Sigmoid colon (tissue), 7 donors: ENCODE results near the gene IQSEC3. TPM values are rescaled to one million over a fixed set of nuclear protein-coding genes. Genes with fewer than 3 reads are reported as not detected.

ENCODE experiments used
- DNase-seq: peaks from one replicate; pipeline ENCODE4 v3.0.0-alpha.2; 2019
- H3K27ac ChIP-seq, 4 donors: fragments of 200-600 bp; sonication (generic); one replicate each; pipeline ENCODE4 v1.5.1; 2016 to 2019; ENCODE audit warnings: mild to moderate bottlenecking in 1 of 4
- H3K27me3 ChIP-seq, 3 donors: fragments of 200-600 bp; sonication (generic); one replicate each; pipeline ENCODE4 v1.5.1; 2019; ENCODE audit warnings: mild to moderate bottlenecking in 1 of 3
- H3K36me3 ChIP-seq, 4 donors: fragments of 200-600 bp; sonication (generic); one replicate each; pipeline ENCODE4 v1.5.1; 2016 to 2019
- H3K4me1 ChIP-seq, 4 donors: fragments of 200-600 bp; sonication (generic); one replicate each; pipeline ENCODE4 v1.5.1; 2017 to 2019
- H3K4me3 ChIP-seq, 4 donors: fragments of 200-600 bp; sonication (generic); one replicate each; pipeline ENCODE4 v1.5.1; 2017 to 2019; ENCODE audit warnings: mild to moderate bottlenecking in 2 of 4, moderate library complexity in 1 of 4
- H3K9me3 ChIP-seq, 4 donors: fragments of 200-600 bp in 3 of 4; sonication (generic) in 3 of 4; one replicate each; pipeline versions ENCODE4 v1.5.1 to v1.6.1; 2013 to 2019
- EP300 ChIP-seq, 4 donors: sonication (generic); formaldehyde crosslinking; IDR thresholded peaks; one replicate each; pipeline ENCODE4 v1.6.1; 2017; ENCODE audit warnings: antibody characterized with exemption in 4 of 4
- POLR2A ChIP-seq, 2 donors: fragments of 450-650 bp; IDR thresholded peaks; one replicate each; pipeline ENCODE4 v1.6.1; 2016; ENCODE audit warnings: antibody characterized with exemption in 2 of 2, mild to moderate bottlenecking in 2 of 2, moderate library complexity in 2 of 2
- POLR2AphosphoS5 ChIP-seq, 4 donors: sonication (generic); formaldehyde crosslinking; IDR thresholded peaks; one replicate each; pipeline ENCODE4 v1.6.1; 2017; ENCODE audit warnings: antibody characterized with exemption in 4 of 4
- WGBS, 2 donors: extraction: QIAGEN DNeasy Blood & Tissue Kit; methylation state at CpG; one replicate each; pipeline ENCODE4 v1.1.7; 2013; 5-methylcytosine and 5-hydroxymethylcytosine counted together
- intact Hi-C: fragments of 100-400 bp; cut with DNase I; formaldehyde crosslinking; loops from one replicate; pipeline ENCODE4 v1.15.1; 2023
- polyA plus RNA-seq, 3 donors: library from polyadenylated mRNA; stranded (reverse); fragments of 200-250 nt; gene quantifications; one replicate each; pipeline ENCODE4 v1.2.3, GENCODE V29; 2013
- total RNA-seq, 4 donors: library from RNA; depleted of rRNA; stranded (reverse); fragments of >200 nt; gene quantifications; one replicate each; pipeline ENCODE4 v1.1.0, GENCODE V29; 2016
- TF ChIP-seq, protein P1 (sequence below), 4 experiments: fragments of 450-650 bp in 3 of 4; fragments of 200-600 bp in 1 of 4; IDR thresholded peaks; one replicate each; pipeline ENCODE4 v1.5.1; 2016 to 2019; ENCODE audit warnings: antibody characterized with exemption in 4 of 4, mild to moderate bottlenecking in 3 of 4, moderate library complexity in 2 of 4
- donor health status: healthy with polysubstance abuse.
- donor health status: Bipolar disorder and iron deficiency.
- donor health status: healthy.

Gene IQSEC3
- total and polyA plus RNA-seq, 7 donors, result under 0.01 to 2.2 (median 0.54) TPM; not detected in 1

DNA sequence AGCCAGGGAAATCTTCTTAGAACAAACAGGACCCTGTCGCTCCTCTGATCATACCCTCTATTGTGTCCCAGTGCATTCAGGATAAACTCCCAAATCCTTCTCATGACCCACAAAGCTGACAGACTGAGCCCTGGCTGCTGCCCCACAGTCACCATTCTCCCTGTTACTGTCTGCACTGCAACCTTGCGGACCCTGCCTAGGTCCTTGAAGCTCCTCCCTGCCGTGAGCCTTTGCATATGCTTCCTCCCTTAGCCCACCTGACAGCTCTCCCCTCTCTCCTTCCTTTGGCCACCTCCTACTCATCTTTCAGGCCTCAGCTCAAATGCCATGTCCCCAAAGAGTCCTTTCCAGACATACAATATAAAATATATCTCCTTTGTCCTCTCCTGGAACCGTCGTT lies 85.0 kb downstream of the IQSEC3 start:
- no peak for TF ChIP-seq POLR2A (IDR thresholded peaks at IDR 0.05)
- TF ChIP-seq, protein P1, sequence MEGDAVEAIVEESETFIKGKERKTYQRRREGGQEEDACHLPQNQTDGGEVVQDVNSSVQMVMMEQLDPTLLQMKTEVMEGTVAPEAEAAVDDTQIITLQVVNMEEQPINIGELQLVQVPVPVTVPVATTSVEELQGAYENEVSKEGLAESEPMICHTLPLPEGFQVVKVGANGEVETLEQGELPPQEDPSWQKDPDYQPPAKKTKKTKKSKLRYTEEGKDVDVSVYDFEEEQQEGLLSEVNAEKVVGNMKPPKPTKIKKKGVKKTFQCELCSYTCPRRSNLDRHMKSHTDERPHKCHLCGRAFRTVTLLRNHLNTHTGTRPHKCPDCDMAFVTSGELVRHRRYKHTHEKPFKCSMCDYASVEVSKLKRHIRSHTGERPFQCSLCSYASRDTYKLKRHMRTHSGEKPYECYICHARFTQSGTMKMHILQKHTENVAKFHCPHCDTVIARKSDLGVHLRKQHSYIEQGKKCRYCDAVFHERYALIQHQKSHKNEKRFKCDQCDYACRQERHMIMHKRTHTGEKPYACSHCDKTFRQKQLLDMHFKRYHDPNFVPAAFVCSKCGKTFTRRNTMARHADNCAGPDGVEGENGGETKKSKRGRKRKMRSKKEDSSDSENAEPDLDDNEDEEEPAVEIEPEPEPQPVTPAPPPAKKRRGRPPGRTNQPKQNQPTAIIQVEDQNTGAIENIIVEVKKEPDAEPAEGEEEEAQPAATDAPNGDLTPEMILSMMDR (IDR thresholded peaks at IDR 0.05), result no peak
- no peak for TF ChIP-seq EP300 (IDR thresholded peaks at IDR 0.05)
- TF ChIP-seq POLR2AphosphoS5 (IDR thresholded peaks at IDR 0.05), result no peak
- WGBS, 2 donors, result 83 to 87% methylated on average over 5 of the region's 5 CpGs
- intact Hi-C loops, result no loop called here

DNA sequence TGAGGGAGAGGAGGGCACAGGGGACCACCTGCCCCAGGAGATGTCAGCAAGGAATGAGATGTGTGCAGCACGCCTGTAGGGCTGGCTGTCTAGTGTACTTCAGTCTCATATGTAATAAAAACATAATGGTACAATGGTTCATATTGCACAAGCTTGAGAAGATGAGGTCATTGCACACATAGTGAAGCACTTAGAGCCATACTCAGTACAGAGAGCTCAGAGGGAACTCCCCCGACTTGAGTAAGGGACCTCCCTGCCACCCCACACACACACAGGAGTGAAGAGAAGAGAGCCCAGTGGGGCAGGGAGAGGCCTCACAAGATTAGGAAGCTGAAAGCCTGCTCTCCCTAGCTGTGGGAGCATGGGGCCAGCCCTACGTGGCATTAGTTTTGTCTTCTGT lies 85.9 kb downstream of the IQSEC3 start:
- no peak for TF ChIP-seq EP300 (IDR thresholded peaks at IDR 0.05)
- TF ChIP-seq POLR2AphosphoS5 (IDR thresholded peaks at IDR 0.05), result no peak
- TF ChIP-seq POLR2A (IDR thresholded peaks at IDR 0.05), result no peak
- TF ChIP-seq, protein P1 (IDR thresholded peaks at IDR 0.05), result no peak
- no peak for DNase-seq
- H3K36me3 ChIP-seq, result no peaks in the 10 kb centered on the region
- H3K4me3 ChIP-seq, result no peak overlapping the region
- H3K27ac ChIP-seq, result no peak overlapping the region
- intact Hi-C loops, result no loop called here
- peaks cover 0 to 8% (median 0%) of the 10 kb centered on the region in 3 donors for H3K27me3 ChIP-seq
- 32 to 56% methylated on average over 3 of the region's 3 CpGs for WGBS, 2 donors
- no peaks in the 10 kb centered on the region for H3K4me1 ChIP-seq
- no peaks in the 10 kb centered on the region for H3K9me3 ChIP-seq

More for the DNA sequence above, 85.0 kb downstream of the IQSEC3 start:
- H3K4me3 ChIP-seq, result no peak overlapping the region
- no peaks in the 10 kb centered on the region for H3K4me1 ChIP-seq
- no peaks in the 10 kb centered on the region for H3K9me3 ChIP-seq
- H3K36me3 ChIP-seq, result no peaks in the 10 kb centered on the region
- peaks cover 0 to 8% (median 0%) of the 10 kb centered on the region in 3 donors for H3K27me3 ChIP-seq
- no peak for DNase-seq
- no peak overlapping the region for H3K27ac ChIP-seq

DNA sequence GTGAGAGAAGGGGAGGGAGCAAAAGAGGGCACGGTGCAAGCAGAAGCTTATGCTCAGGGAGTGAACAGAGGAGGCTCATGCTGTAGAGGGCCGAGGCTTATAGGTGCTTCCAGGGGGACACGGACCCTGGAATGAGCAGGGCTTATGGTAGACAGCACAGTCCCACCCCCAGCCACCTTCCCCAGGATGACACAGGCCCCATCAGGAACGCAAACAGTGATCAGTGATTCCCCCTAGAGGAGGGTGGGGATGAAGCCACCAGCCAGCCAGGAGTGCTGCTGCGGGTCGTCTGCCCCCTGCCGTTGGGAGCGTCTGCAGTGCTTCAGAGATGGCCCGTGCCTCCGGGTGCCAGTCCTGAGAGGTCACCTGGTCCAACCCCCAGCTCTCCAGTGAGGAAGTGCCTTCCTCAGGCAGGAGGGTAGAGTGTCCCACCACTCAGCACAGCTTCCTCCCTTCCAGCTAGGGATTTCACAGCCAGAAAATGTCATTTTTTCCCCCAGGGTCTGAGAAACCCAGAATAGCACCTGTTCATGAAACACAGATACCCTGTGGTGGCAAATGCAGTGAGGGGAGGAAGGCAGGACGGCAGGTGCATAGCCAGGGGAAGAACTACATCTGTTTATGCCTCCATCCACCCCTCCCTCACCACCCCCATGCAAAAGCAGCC lies 86.6 kb downstream of the IQSEC3 start:
- TF ChIP-seq POLR2A (IDR thresholded peaks at IDR 0.05), result no peak
- no peak for TF ChIP-seq POLR2AphosphoS5 (IDR thresholded peaks at IDR 0.05)
- TF ChIP-seq, protein P1 (IDR thresholded peaks at IDR 0.05), result peak in 1 of 4 experiments; percentile 26
- TF ChIP-seq EP300 (IDR thresholded peaks at IDR 0.05), result no peak
- WGBS, 2 donors, result 15 to 18% methylated on average over 11 of the region's 11 CpGs
- Histone ChIP-seq H3K9me3 (no peaks in the 10 kb centered on the region), H3K27me3 (peaks cover 0 to 8% (median 0%) of the 10 kb centered on the region in 3 donors), H3K4me1 (no peaks in the 10 kb centered on the region), H3K36me3 (no peaks in the 10 kb centered on the region), H3K4me3 (no peak overlapping the region), H3K27ac (no peak overlapping the region)
- intact Hi-C loops, result no loop called here
- no peak for DNase-seq

DNA sequence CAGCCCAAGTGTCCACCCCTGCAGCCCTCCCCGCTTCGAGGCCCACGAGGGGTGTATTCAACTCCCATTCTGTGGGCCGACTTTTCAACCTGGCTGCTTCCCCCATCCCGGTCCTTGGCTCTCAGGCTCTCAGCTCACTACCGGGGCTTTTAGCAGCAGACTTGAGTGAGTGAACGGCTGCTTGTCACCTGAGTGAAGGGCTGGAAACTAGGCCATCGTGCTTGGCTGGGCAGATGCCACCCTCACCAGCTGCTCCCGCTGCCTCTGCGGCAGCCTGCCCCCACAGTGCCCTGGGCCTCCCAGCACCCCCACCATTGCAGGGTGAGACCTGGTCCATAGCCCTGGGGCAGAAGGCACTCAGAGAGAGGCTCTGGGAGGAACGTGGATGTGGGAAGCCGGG lies 87.5 kb downstream of the IQSEC3 start:
- Histone ChIP-seq H3K27ac (no peak overlapping the region), H3K27me3 (peaks cover 0 to 8% (median 0%) of the 10 kb centered on the region in 3 donors), H3K36me3 (no peaks in the 10 kb centered on the region), H3K9me3 (no peaks in the 10 kb centered on the region), H3K4me1 (no peaks in the 10 kb centered on the region), H3K4me3 (no peak overlapping the region)
- DNase-seq, result no peak
- WGBS, 2 donors, result 90 to 92% methylated on average over 12 of the region's 12 CpGs
- intact Hi-C loops, result no loop called here
- TF ChIP-seq EP300 (IDR thresholded peaks at IDR 0.05) (no peak), POLR2A (IDR thresholded peaks at IDR 0.05) (no peak), POLR2AphosphoS5 (IDR thresholded peaks at IDR 0.05) (no peak)
- TF ChIP-seq, protein P1 (IDR thresholded peaks at IDR 0.05), result no peak
